CD4-positive, alpha-beta T cell treated with Interleukin-17A for 1 hour (primary cell): ENCODE measurements around the gene EHMT1.

ENCODE experiments used
- DNase-seq: peaks from one replicate; pipeline ENCODE4 v3.0.0-alpha.2; 2020

The EHMT1 gene

DNA sequence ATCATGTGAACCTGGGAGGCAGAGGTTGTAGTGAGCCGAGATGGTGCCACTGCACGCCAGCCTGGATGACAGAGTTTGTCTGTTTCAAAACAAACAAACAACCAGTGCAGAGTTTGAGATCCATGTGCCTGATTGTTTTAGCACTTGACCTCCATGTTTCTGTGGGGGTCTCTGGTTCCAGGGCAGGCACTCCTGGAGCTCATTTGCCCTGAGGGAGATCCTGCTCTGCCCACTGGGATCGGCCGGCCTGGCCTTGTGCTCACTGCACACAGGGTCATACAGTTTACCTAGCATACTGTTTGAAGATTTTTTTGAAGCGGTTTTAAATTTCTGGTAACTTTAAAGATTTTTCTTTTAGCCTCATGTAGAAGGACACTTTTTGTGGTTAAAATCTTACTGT is 78.4 kb downstream of the EHMT1 start:
- no peak for DNase-seq

DNA sequence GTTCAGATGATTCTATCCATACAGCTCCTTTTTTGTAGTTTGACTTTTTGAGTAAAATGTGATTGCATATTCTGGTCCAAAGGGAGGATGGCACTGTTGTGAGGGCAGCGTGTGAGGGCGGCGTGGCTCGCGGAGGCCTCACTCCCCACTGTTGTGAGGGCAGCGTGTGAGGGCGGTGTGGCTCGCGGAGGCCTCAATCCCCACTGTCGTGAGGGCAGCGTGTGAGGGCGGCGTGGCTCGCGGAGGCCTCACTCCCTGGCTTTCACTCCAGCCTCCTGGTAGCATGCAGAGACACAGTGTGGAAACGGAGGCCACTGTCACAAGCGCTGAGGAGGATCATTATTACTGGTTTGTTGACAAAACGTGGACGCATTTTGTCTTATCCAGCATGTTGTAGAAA is 79.0 kb downstream of the EHMT1 start:
- no peak for DNase-seq

- no peak for DNase-seq
These were observed 82.1 kb downstream of the EHMT1 start for GRCh38 chr9:137700911-137701310.

- DNase-seq, result no peak
These were observed 84.0 kb downstream of the EHMT1 start for GRCh38 chr9:137702615-137703379.

DNA sequence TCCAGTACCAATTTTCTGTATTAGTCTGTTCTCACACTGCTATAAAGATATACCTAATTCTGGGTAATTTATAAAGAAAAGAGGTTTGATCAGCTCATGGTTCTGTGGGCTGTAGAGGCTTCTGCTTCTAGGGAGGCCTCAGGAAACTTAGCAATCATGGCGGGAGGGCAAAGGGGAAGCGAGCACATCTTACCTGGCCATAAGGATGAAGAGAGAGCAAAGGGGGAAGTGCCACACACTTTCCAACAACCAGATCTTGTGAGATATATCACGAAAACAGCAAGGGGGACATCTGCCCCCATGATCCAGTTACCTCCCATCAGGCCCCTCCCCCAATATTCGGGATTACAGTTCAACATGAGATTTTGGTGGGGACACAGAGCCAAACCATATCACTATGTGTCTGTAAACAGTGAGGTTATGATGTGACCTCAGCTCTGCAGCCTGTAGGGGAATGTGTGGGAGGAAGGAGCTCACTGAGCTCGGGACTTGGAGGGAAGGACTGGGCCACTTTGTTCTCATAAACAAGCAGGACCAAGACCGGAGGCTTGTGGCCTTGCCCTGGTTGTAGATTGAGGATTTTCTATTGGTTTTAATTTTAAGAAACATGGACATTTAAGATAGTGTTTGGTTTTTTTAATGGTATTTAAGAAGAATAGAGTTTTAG is 85.2 kb downstream of the EHMT1 start:
- no peak for DNase-seq

- peak; percentile 45 for DNase-seq
These were observed 86.6 kb downstream of the EHMT1 start for GRCh38 chr9:137705443-137705863.

DNA sequence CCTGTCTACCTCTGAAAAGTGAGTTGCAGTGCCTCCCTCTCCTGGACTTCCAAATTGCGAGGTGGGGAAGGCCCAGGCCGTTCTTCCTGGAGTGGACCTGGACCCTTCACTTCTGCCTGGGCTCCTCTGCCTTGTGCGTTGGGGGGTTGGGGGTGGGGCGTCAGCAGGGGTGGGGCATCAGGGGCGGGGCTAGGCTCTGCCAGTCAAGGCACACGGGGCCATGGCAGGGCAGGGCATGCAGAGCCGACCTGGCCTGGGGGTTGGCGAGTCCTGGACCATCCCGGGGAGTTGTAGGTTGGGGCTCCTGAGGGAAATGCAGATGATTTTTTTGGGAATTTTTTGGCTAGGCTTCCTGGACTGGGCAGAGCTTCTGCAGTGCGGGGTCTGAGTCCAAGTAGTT is 87.1 kb downstream of the EHMT1 start:
- DNase-seq, result no peak

DNA sequence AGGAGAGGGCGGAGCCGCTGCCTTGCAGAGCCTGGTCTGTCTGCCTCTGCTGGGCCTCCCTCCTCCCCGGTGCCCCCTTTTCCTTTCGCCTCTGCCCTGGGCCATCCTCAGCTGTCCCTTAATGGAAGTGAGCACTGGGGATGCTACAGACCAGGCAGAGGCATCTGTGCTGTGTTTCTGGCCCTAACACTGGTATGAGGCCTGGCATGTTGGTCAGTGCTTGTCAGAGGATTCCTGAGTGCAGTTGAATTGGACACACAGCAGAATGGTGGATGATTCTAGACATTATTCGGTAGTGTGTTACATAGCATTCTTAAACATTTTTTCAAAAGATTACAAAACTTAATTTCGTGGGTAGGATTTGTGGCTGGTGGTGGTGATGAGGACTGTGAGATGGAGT is 88.6 kb downstream of the EHMT1 start:
- no peak for DNase-seq

GRCh38 chr9:137708590-137709284 is 89.9 kb downstream of the EHMT1 start:
- DNase-seq, result no peak

DNA sequence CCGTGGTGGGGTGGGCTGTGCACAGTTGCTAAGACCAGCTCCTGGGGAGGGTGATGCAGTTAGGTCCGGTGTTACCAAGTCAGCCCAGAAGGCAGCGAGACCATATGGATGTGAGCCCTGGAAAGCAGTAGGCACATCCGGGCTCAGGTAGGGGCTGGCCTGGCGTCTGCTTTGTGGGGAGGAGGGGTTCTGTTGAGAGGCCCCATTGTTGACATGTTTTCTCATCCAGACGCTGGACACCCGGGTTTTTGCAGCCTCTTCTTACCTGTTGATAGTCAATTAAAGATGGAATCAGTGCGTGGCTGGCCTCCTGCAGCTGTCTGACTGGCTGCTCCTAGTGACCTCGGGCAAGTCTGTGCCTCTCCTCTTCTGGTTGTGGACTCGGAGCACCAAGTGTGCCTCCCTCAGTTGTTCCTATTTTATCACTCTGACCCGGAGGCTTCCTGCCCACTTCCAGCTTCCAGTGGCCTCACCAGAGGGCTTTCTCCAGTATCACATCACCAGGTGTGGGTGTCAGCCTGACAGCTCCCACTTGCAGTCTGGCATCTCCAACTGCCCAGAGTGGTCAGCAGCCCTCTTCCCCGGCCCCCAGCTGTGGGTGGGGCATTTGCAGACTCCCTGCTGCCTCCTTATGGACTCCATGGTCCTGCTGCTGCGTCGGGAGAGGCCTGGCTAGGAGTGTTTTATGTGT is 90.8 kb downstream of the EHMT1 start:
- DNase-seq, result no peak

GRCh38 chr9:137710704-137711103 is 91.9 kb downstream of the EHMT1 start:
- DNase-seq, result no peak

GRCh38 chr9:137711678-137712105 is 92.9 kb downstream of the EHMT1 start:
- no peak for DNase-seq

DNA sequence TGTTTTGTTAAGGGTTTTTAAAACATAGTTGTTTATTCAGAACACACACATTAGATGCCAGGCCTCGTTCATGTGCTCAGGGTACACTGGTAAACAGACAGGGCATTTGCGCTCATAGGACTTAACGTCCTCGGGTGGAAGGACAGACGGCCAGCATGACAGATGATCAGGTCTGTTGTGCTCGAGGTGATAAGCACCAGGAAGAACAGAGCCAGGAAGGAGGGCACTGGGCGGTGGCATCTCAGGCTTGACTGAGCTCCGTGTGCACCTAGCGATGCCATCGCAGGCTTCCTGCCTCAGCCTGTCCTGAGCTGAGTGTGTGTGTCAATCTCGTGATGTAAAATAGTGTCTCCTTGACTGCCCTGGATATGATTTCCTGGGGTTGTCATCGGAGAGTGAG is 96.5 kb downstream of the EHMT1 start:
- DNase-seq, result no peak

- peak; percentile 55 for DNase-seq
These were observed 97.3 kb downstream of the EHMT1 start for GRCh38 chr9:137715866-137716693.

DNA sequence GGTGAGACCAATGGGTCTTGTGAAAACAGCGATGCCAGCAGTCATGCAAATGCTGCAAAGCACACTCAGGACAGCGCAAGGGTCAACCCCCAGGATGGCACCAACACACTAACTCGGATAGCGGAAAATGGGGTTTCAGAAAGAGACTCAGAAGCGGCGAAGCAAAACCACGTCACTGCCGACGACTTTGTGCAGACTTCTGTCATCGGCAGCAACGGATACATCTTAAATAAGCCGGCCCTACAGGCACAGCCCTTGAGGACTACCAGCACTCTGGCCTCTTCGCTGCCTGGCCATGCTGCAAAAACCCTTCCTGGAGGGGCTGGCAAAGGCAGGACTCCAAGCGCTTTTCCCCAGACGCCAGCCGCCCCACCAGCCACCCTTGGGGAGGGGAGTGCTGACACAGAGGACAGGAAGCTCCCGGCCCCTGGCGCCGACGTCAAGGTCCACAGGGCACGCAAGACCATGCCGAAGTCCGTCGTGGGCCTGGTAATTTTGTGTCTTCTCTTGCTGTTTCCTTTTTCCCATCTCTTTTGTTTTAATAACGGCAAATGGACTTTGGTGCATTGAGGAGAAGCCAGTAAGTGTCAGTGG is 98.0 kb downstream of the EHMT1 start:
- DNase-seq, result no peak

- no peak for DNase-seq
These were observed 99.0 kb downstream of the EHMT1 start for GRCh38 chr9:137717776-137718327.

DNA sequence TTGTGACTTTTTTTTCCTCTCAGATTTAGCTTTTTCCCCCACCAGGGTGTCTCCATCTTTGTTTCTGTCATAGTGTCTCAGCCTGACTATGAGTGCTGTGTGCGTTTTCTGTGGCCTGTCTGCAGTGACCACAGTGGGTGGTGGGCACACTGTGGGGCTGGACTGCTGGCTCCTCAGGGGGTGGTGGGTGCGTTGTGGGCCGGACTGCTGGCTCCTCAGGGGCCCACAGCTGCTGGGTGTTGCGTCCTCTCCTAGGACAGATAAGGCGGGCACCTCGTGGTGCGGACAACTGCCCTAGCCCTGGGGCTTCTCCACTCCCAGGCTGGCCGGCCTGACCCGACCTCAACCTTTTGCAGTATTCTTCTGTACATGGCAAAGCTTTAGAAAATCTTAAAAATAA is 100.4 kb downstream of the EHMT1 start:
- no peak for DNase-seq

- DNase-seq, result no peak
These were observed 101.8 kb downstream of the EHMT1 start for GRCh38 chr9:137720571-137721110.

DNA sequence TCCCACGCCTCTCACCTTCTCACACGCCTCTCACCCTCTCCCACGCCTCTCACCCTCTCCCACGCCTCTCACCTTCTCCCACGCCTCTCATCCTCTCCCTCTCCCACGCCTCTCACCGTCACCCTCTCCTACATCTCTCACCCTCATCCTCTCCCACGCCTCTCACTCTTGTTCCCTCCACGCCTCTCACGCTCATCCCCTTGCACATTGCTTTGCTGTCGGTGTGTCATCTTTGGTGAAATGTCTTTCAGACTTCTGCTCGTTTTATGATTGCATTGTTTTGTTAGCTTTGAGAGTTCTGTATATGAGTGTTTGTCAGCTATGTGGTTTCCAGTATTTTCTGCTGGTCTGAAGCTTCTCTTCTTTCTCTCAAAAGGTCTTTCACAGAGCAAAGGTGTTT is 102.7 kb downstream of the EHMT1 start:
- DNase-seq, result no peak

- peak; percentile 40 for DNase-seq
These were observed 103.1 kb downstream of the EHMT1 start for GRCh38 chr9:137721899-137722298.

GRCh38 chr9:137722481-137722880 is 103.7 kb downstream of the EHMT1 start:
- DNase-seq, result no peak
